Upper lobe of left lung (tissue), 4 donors: ENCODE measurements around the gene KIF5A.

Source experiments
- EP300 ChIP-seq, 4 donors: sonication (generic); formaldehyde crosslinking; IDR thresholded peaks; one replicate each; pipeline ENCODE4 v1.5.1; 2017; ENCODE audit warnings: antibody characterized with exemption in 4 of 4, control low read depth in 2 of 4
- POLR2A ChIP-seq, 4 donors: fragments of 450-650 bp; IDR thresholded peaks; one replicate each; pipeline ENCODE4 v1.5.1; 2016 to 2017; ENCODE audit warnings: antibody characterized with exemption in 4 of 4, mild to moderate bottlenecking in 2 of 4
- POLR2AphosphoS5 ChIP-seq, 2 donors: sonication (generic); formaldehyde crosslinking; IDR thresholded peaks; one replicate each; pipeline ENCODE4 v1.5.1; 2017; ENCODE audit warnings: antibody characterized with exemption in 2 of 2
- TF ChIP-seq, protein P1 (sequence below), 6 experiments: fragments of 450-650 bp in 4 of 6; fragments of 200-600 bp in 2 of 6; sonication (generic) in 2 of 6; IDR thresholded peaks; one replicate each; pipeline ENCODE4 v1.5.1; 2016 to 2019; ENCODE audit warnings: antibody characterized with exemption in 6 of 6

DNA sequence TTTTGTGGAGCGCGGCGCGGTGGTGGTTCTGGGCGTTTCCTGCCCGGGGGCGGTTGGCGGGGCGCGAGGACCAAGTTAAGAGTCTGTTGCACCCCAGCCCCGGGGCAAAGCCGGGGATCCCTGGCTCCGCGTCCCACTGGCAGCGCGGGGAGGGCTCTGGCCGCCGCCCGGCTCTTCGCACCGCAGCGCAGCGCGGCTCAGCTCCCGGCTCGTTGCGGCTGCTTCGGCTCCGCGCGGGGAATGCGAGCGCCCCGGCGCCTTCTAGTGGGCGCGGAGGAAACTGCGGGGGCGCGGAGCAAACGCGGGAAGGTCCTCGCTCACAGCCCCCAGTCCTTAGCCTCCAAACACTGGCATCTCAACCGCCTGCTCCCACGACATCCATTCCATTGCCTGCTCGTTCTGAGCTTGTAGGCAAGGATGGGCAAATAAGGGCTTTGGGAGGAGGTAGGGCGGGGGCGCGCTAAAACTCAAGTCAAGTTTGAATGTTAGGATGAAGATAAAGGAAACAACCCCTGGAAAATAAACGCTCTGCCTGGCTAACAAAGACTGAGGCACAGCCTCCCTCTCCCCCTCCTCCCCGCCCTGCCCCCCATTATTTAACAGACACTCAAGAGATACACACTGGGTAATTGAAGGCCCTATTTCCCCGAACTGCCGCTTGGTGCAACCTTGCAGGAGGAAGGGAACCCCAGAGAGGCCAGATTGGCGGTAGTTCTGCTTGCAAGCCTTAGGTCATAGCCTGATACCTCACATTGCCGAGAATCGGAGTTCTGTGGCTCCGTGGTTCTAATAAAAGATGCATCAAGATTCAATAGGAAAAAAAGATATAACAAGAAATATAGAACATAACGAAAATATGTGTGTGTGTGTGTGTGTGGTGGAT lies 83.4 kb downstream of the KIF5A start, which contains the start of gene B4GALNT1:
- TF ChIP-seq POLR2A (IDR thresholded peaks at IDR 0.05) (no peak), POLR2AphosphoS5 (IDR thresholded peaks at IDR 0.05) (no peak), EP300 (IDR thresholded peaks at IDR 0.05) (no peak)
- TF ChIP-seq, protein P1, sequence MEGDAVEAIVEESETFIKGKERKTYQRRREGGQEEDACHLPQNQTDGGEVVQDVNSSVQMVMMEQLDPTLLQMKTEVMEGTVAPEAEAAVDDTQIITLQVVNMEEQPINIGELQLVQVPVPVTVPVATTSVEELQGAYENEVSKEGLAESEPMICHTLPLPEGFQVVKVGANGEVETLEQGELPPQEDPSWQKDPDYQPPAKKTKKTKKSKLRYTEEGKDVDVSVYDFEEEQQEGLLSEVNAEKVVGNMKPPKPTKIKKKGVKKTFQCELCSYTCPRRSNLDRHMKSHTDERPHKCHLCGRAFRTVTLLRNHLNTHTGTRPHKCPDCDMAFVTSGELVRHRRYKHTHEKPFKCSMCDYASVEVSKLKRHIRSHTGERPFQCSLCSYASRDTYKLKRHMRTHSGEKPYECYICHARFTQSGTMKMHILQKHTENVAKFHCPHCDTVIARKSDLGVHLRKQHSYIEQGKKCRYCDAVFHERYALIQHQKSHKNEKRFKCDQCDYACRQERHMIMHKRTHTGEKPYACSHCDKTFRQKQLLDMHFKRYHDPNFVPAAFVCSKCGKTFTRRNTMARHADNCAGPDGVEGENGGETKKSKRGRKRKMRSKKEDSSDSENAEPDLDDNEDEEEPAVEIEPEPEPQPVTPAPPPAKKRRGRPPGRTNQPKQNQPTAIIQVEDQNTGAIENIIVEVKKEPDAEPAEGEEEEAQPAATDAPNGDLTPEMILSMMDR (IDR thresholded peaks at IDR 0.05): peak; percentile 86 to 94 (median 91)
